WTC11 (cell line): ENCODE data around the gene ACTG2. TPM values are rescaled to one million over a fixed set of nuclear protein-coding genes. Genes with fewer than 3 reads are reported as not detected.

Experiments
- ATAC-seq: fragments of 200-7000 bp; cut with Tn5 transposase; 2 replicates; pipeline ENCODE4 v1.10.0; 2021; ENCODE audit warnings: mild to moderate bottlenecking, moderate library complexity
- CTCF ChIA-PET: fragments of 300-600 bp; sonication (Branson Sonifier 250); formaldehyde crosslinking; loops from one replicate; lab custom pipeline; 2021; ENCODE audit warnings: antibody characterized with exemption; lab: Charles Lee
- POLR2A ChIA-PET: fragments of 350-600 bp; sonication (Branson Sonifier 250); formaldehyde crosslinking; loops from one replicate; lab custom pipeline; 2021; ENCODE audit warnings: antibody characterized with exemption; lab: Charles Lee
- DNase-seq: peaks from one replicate; pipeline ENCODE4 v3.0.0; 2021; ENCODE audit warnings: low spot score
- H3K27ac Mint-ChIP-seq: 2 replicates; pipeline ENCODE4 v1.8.0; 2021; ENCODE audit warnings: mixed read lengths
- H3K27me3 Mint-ChIP-seq: 2 replicates; pipeline ENCODE4 v1.8.0; 2021; ENCODE audit warnings: low read depth, mild to moderate bottlenecking, moderate library complexity, mixed read lengths
- H3K36me3 Mint-ChIP-seq: 2 replicates; pipeline ENCODE4 v1.8.0; 2021; ENCODE audit warnings: mixed read lengths
- H3K4me1 Mint-ChIP-seq: 2 replicates; pipeline ENCODE4 v1.8.0; 2022; ENCODE audit warnings: mixed read lengths
- H3K4me3 Mint-ChIP-seq: 2 replicates; pipeline ENCODE4 v1.8.0; 2021; ENCODE audit warnings: mild to moderate bottlenecking, moderate library complexity, mixed read lengths
- H3K9me3 Mint-ChIP-seq: 2 replicates; pipeline ENCODE4 v1.8.0; 2021; ENCODE audit warnings: mixed read lengths
- ATF1 ChIP-seq: sonication (generic); formaldehyde crosslinking; IDR thresholded peaks from 2 replicates; pipeline ENCODE4 v1.8.1; 2023; ENCODE audit warnings: mild to moderate bottlenecking, moderate library complexity, missing genetic modification reagents
- CBFB ChIP-seq: sonication (generic); formaldehyde crosslinking; IDR thresholded peaks from 2 replicates; pipeline ENCODE4 v1.8.1; 2022; ENCODE audit warnings: mild to moderate bottlenecking, low read depth, missing genetic modification reagents
- JAZF1 ChIP-seq: fragments of 250-450 bp; sonication (Bioruptor Pico); IDR thresholded peaks from 2 replicates; pipeline ENCODE4 v1.9.0; 2021; ENCODE audit warnings: moderate library complexity, mild to moderate bottlenecking, inconsistent platforms
- MYBL2 ChIP-seq: sonication (generic); formaldehyde crosslinking; IDR thresholded peaks from 2 replicates; pipeline ENCODE4 v1.8.1; 2023; ENCODE audit warnings: mild to moderate bottlenecking, moderate library complexity, missing genetic modification reagents
- NFATC4 ChIP-seq: fragments of 250-450 bp; sonication (Bioruptor Pico); IDR thresholded peaks from 2 replicates; pipeline ENCODE4 v1.9.0; 2021; ENCODE audit warnings: mild to moderate bottlenecking
- NFYB ChIP-seq: sonication (generic); formaldehyde crosslinking; conservative IDR thresholded peaks from 2 replicates; pipeline ENCODE4 v1.8.0; 2022; ENCODE audit warnings: low read depth, missing genetic modification reagents
- RELA ChIP-seq: sonication (generic); formaldehyde crosslinking; IDR thresholded peaks from 2 replicates; pipeline ENCODE4 v1.8.1; 2022; ENCODE audit warnings: missing genetic modification reagents, mild to moderate bottlenecking, borderline replicate concordance
- SMAD4 ChIP-seq: sonication (generic); formaldehyde crosslinking; IDR thresholded peaks from 2 replicates; pipeline ENCODE4 v1.8.0; 2022; ENCODE audit warnings: mild to moderate bottlenecking, missing genetic modification reagents
- TEAD1 ChIP-seq: sonication (generic); formaldehyde crosslinking; IDR thresholded peaks from 2 replicates; pipeline ENCODE4 v1.8.0; 2022; ENCODE audit warnings: mild to moderate bottlenecking, missing genetic modification reagents
- ZNF423 ChIP-seq: fragments of 250-450 bp; sonication (Bioruptor Pico); IDR thresholded peaks from 2 replicates; pipeline ENCODE4 v2.1.2; 2022; ENCODE audit warnings: mild to moderate bottlenecking, moderate library complexity
- ZNF671 ChIP-seq: fragments of 250-450 bp; sonication (Bioruptor Pico); IDR thresholded peaks from 2 replicates; pipeline ENCODE4 v1.8.0; 2021; ENCODE audit warnings: mild to moderate bottlenecking
- total RNA-seq: library from RNA; stranded (reverse); gene quantifications from 3 replicates; pipeline ENCODE4 v1.2.3, GENCODE V29; 2021
- TF ChIP-seq, protein P1 (sequence below): sonication (generic); formaldehyde crosslinking; IDR thresholded peaks from 2 replicates; pipeline ENCODE4 v1.8.0; 2022; ENCODE audit warnings: mild to moderate bottlenecking, missing genetic modification reagents
- TF ChIP-seq, protein P2 (sequence below): fragments of 250-450 bp; sonication (Bioruptor Pico); IDR thresholded peaks from 2 replicates; pipeline ENCODE4 v1.9.0; 2021; ENCODE audit warnings: mild to moderate bottlenecking
- TF ChIP-seq, protein P3 (sequence below): sonication (generic); formaldehyde crosslinking; IDR thresholded peaks from 2 replicates; pipeline ENCODE4 v1.8.1; 2022; ENCODE audit warnings: missing genetic modification reagents, borderline replicate concordance
- TF ChIP-seq, protein P4 (sequence below): sonication (generic); formaldehyde crosslinking; IDR thresholded peaks from 2 replicates; pipeline ENCODE4 v1.8.0; 2022; ENCODE audit warnings: mild to moderate bottlenecking, missing genetic modification reagents
- TF ChIP-seq, protein P5 (sequence below): sonication (generic); formaldehyde crosslinking; IDR thresholded peaks from 2 replicates; pipeline ENCODE4 v1.8.1; 2022; ENCODE audit warnings: mild to moderate bottlenecking, missing genetic modification reagents, moderate library complexity, borderline replicate concordance
- TF ChIP-seq, protein P6 (sequence below): fragments of 250-450 bp; sonication (Bioruptor Pico); IDR thresholded peaks from 2 replicates; pipeline ENCODE4 v1.8.0; 2021; ENCODE audit warnings: mild to moderate bottlenecking
- TF ChIP-seq, protein P7 (sequence below): fragments of 200-600 bp; IDR thresholded peaks from 2 replicates; pipeline ENCODE4 v1.8.0; 2022; ENCODE audit warnings: antibody characterized with exemption
- TF ChIP-seq, protein P8 (sequence below): sonication (generic); formaldehyde crosslinking; IDR thresholded peaks from 2 replicates; pipeline ENCODE4 v1.8.1; 2023; ENCODE audit warnings: mild to moderate bottlenecking, moderate library complexity, missing genetic modification reagents

ACTG2 gene
- total RNA-seq, 1 experiment from 2014 or later = 2.7 TPM

DNA sequence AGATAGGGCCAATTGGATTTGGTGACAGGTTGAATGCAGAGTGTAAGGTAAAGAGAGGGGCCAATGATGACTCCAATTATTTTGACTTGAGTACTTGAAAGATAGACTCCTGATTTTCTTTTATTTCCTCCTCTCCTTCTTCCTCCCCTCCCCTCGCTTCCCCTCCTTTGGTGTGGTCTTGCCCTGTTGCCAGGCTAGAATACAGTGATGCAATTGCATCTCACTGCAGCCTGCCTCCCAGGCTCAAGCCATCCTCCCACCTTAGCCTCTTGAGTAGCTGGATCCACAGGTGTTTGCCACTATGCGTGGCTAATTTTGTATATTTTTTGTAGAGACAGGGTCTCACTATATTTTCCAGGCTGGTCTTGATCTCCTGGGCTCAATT, 36.1 kb downstream of the ACTG2 start (continued):
- TF ChIP-seq, protein P1, sequence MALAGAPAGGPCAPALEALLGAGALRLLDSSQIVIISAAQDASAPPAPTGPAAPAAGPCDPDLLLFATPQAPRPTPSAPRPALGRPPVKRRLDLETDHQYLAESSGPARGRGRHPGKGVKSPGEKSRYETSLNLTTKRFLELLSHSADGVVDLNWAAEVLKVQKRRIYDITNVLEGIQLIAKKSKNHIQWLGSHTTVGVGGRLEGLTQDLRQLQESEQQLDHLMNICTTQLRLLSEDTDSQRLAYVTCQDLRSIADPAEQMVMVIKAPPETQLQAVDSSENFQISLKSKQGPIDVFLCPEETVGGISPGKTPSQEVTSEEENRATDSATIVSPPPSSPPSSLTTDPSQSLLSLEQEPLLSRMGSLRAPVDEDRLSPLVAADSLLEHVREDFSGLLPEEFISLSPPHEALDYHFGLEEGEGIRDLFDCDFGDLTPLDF = no peak
- TF ChIP-seq, protein P2, sequence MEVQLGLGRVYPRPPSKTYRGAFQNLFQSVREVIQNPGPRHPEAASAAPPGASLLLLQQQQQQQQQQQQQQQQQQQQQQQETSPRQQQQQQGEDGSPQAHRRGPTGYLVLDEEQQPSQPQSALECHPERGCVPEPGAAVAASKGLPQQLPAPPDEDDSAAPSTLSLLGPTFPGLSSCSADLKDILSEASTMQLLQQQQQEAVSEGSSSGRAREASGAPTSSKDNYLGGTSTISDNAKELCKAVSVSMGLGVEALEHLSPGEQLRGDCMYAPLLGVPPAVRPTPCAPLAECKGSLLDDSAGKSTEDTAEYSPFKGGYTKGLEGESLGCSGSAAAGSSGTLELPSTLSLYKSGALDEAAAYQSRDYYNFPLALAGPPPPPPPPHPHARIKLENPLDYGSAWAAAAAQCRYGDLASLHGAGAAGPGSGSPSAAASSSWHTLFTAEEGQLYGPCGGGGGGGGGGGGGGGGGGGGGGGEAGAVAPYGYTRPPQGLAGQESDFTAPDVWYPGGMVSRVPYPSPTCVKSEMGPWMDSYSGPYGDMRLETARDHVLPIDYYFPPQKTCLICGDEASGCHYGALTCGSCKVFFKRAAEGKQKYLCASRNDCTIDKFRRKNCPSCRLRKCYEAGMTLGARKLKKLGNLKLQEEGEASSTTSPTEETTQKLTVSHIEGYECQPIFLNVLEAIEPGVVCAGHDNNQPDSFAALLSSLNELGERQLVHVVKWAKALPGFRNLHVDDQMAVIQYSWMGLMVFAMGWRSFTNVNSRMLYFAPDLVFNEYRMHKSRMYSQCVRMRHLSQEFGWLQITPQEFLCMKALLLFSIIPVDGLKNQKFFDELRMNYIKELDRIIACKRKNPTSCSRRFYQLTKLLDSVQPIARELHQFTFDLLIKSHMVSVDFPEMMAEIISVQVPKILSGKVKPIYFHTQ (CRISPR knock-in tag) = no peak
- TF ChIP-seq NFYB = no peak

DNA sequence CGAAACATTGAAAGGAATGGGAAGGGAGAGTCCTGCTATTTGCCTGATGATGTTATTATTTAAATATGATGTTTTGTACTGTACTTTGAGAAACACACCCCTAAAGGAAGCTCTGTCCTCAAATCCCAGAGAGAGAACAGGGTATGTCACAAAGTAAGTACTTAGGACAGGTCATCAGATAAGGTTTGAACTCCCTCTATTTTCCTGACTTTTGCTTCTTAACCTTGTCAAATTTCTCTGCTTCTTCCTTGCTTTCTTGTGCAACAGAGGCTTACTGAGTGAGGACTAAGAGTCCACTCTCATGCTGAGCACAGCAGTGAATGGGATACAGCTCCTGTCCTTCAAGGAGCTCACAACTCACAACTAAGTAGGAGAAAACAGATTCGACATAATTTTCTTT, 37.6 kb downstream of the ACTG2 start:
- no peaks in the 10 kb centered on the region for H3K27me3 Mint-ChIP-seq
- no peak for ATAC-seq
- H3K4me1 Mint-ChIP-seq = peaks cover 26% of the 10 kb centered on the region
- H3K36me3 Mint-ChIP-seq = peaks cover 4% of the 10 kb centered on the region; the same call in 1 of the 2 replicates
- ChIA-PET POLR2A (no interaction called here), CTCF (interaction anchor here (0.6 to 1.0 kb wide), 2 partner anchors 9 to 221 kb away, joined by 3 to 4 read pairs; no protein-coding TSS in a partner anchor)
- no peaks in the 10 kb centered on the region for H3K9me3 Mint-ChIP-seq
- TF ChIP-seq, protein P3, sequence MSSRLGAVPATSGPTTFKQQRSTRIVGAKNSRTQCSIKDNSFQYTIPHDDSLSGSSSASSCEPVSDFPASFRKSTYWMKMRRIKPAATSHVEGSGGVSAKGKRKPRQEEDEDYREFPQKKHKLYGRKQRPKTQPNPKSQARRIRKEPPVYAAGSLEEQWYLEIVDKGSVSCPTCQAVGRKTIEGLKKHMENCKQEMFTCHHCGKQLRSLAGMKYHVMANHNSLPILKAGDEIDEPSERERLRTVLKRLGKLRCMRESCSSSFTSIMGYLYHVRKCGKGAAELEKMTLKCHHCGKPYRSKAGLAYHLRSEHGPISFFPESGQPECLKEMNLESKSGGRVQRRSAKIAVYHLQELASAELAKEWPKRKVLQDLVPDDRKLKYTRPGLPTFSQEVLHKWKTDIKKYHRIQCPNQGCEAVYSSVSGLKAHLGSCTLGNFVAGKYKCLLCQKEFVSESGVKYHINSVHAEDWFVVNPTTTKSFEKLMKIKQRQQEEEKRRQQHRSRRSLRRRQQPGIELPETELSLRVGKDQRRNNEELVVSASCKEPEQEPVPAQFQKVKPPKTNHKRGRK = no peak
- TF ChIP-seq ATF1 (CRISPR knock-in tag) (no peak), TEAD1 (CRISPR knock-in tag) (no peak), JAZF1 (CRISPR knock-in tag) (no peak), SMAD4 (CRISPR knock-in tag) (no peak), RELA (CRISPR knock-in tag) (no peak), NFATC4 (no peak), MYBL2 (CRISPR knock-in tag) (no peak), ZNF671 (CRISPR knock-in tag) (no peak), CBFB (CRISPR knock-in tag) (no peak), ZNF423 (no peak)
- TF ChIP-seq, protein P4, sequence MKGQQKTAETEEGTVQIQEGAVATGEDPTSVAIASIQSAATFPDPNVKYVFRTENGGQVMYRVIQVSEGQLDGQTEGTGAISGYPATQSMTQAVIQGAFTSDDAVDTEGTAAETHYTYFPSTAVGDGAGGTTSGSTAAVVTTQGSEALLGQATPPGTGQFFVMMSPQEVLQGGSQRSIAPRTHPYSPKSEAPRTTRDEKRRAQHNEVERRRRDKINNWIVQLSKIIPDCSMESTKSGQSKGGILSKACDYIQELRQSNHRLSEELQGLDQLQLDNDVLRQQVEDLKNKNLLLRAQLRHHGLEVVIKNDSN (CRISPR knock-in tag) = no peak
- TF ChIP-seq, protein P5, sequence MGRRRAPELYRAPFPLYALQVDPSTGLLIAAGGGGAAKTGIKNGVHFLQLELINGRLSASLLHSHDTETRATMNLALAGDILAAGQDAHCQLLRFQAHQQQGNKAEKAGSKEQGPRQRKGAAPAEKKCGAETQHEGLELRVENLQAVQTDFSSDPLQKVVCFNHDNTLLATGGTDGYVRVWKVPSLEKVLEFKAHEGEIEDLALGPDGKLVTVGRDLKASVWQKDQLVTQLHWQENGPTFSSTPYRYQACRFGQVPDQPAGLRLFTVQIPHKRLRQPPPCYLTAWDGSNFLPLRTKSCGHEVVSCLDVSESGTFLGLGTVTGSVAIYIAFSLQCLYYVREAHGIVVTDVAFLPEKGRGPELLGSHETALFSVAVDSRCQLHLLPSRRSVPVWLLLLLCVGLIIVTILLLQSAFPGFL = no peak
- TF ChIP-seq, protein P6, sequence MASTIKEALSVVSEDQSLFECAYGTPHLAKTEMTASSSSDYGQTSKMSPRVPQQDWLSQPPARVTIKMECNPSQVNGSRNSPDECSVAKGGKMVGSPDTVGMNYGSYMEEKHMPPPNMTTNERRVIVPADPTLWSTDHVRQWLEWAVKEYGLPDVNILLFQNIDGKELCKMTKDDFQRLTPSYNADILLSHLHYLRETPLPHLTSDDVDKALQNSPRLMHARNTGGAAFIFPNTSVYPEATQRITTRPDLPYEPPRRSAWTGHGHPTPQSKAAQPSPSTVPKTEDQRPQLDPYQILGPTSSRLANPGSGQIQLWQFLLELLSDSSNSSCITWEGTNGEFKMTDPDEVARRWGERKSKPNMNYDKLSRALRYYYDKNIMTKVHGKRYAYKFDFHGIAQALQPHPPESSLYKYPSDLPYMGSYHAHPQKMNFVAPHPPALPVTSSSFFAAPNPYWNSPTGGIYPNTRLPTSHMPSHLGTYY (CRISPR knock-in tag) = no peak
- TF ChIP-seq, protein P7, sequence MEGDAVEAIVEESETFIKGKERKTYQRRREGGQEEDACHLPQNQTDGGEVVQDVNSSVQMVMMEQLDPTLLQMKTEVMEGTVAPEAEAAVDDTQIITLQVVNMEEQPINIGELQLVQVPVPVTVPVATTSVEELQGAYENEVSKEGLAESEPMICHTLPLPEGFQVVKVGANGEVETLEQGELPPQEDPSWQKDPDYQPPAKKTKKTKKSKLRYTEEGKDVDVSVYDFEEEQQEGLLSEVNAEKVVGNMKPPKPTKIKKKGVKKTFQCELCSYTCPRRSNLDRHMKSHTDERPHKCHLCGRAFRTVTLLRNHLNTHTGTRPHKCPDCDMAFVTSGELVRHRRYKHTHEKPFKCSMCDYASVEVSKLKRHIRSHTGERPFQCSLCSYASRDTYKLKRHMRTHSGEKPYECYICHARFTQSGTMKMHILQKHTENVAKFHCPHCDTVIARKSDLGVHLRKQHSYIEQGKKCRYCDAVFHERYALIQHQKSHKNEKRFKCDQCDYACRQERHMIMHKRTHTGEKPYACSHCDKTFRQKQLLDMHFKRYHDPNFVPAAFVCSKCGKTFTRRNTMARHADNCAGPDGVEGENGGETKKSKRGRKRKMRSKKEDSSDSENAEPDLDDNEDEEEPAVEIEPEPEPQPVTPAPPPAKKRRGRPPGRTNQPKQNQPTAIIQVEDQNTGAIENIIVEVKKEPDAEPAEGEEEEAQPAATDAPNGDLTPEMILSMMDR = no peak
- TF ChIP-seq, protein P8, sequence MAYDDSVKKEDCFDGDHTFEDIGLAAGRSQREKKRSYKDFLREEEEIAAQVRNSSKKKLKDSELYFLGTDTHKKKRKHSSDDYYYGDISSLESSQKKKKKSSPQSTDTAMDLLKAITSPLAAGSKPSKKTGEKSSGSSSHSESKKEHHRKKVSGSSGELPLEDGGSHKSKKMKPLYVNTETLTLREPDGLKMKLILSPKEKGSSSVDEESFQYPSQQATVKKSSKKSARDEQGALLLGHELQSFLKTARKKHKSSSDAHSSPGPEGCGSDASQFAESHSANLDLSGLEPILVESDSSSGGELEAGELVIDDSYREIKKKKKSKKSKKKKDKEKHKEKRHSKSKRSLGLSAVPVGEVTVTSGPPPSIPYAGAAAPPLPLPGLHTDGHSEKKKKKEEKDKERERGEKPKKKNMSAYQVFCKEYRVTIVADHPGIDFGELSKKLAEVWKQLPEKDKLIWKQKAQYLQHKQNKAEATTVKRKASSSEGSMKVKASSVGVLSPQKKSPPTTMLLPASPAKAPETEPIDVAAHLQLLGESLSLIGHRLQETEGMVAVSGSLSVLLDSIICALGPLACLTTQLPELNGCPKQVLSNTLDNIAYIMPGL (CRISPR knock-in tag) = no peak
- TF ChIP-seq, protein P2 (CRISPR knock-in tag) = no peak
- no peak for DNase-seq
- H3K4me3 Mint-ChIP-seq = no peak overlapping the region
- no peak overlapping the region for H3K27ac Mint-ChIP-seq
